ENCODE results near the gene GINS2. TPM values are rescaled to one million over a fixed set of nuclear protein-coding genes. Genes with fewer than 3 reads are reported as not detected.

GINS2 gene
- total RNA-seq, 4 donors from 2014 or later = 0.24 to 1.2 (median 0.55) TPM

DNA sequence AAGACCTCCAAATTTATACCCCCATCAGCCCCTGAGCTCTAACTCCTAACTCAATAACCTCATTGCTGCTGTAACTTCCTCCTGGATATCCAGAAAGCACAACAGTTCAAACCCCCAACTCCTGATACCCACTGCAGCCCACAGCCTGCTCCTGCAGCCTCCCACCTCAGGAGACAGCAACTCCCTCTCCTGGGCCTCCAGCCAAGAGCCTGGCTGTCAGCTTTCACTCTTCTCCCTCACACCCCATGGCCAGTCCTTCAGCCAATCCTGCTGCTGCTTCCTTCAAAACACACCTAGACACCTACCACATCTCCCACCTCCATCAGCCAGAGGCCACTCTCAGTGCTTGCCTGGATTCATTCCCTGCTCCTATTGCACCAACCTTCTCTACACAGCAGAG lies 5.4 kb downstream of the GINS2 start:
- Histone ChIP-seq H3K27ac (no peak overlapping the region), H3K36me3 (no peaks in the 10 kb centered on the region), H3K4me1 (peaks cover 22 to 28% of the 10 kb centered on the region in 2 donors), H3K9me3 (no peaks in the 10 kb centered on the region), H3K4me3 (replicated peaks in 1 of 3) (no peak overlapping the region), H3K27me3 (no peaks in the 10 kb centered on the region)
- DNase-seq = no peak
- intact Hi-C loops (cut with DNase I) = no loop called here
- TF ChIP-seq, protein P1, sequence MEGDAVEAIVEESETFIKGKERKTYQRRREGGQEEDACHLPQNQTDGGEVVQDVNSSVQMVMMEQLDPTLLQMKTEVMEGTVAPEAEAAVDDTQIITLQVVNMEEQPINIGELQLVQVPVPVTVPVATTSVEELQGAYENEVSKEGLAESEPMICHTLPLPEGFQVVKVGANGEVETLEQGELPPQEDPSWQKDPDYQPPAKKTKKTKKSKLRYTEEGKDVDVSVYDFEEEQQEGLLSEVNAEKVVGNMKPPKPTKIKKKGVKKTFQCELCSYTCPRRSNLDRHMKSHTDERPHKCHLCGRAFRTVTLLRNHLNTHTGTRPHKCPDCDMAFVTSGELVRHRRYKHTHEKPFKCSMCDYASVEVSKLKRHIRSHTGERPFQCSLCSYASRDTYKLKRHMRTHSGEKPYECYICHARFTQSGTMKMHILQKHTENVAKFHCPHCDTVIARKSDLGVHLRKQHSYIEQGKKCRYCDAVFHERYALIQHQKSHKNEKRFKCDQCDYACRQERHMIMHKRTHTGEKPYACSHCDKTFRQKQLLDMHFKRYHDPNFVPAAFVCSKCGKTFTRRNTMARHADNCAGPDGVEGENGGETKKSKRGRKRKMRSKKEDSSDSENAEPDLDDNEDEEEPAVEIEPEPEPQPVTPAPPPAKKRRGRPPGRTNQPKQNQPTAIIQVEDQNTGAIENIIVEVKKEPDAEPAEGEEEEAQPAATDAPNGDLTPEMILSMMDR (IDR thresholded peaks at IDR 0.05) = no peak
- no peak for TF ChIP-seq POLR2A (IDR thresholded peaks at IDR 0.05)

DNA sequence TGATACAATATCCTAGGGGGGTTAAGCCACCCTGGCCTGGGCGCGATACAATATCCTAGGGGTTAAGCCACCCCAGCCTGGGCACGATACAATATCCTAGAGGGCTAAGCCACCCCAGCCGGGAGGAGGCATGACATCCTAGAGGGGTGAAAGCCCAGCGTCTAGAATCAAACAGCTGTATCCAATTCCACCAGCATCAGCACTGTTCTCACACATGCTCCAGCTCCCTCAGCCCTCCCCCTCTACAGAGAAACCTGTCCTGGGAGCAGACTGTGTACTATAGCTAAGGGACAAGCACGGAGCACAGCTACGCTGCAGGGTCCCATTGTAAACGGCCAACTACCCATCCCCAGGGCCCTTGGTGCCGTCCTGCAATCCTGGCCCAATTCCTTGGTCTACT lies 6.2 kb downstream of the GINS2 start:
- no peak for DNase-seq
- 78 to 80% methylated on average over 7 to 9 of the region's 9 CpGs for WGBS, 2 donors
- Histone ChIP-seq H3K4me1 (peaks cover 22 to 23% of the 10 kb centered on the region in 2 donors), H3K27me3 (no peaks in the 10 kb centered on the region), H3K4me3 (replicated peaks in 1 of 3) (no peak overlapping the region), H3K9me3 (no peaks in the 10 kb centered on the region), H3K27ac (no peak overlapping the region), H3K36me3 (no peaks in the 10 kb centered on the region)
- intact Hi-C loops (cut with DNase I) = no loop called here
- TF ChIP-seq POLR2A (IDR thresholded peaks at IDR 0.05) = no peak
- TF ChIP-seq, protein P1 (IDR thresholded peaks at IDR 0.05) = no peak

DNA sequence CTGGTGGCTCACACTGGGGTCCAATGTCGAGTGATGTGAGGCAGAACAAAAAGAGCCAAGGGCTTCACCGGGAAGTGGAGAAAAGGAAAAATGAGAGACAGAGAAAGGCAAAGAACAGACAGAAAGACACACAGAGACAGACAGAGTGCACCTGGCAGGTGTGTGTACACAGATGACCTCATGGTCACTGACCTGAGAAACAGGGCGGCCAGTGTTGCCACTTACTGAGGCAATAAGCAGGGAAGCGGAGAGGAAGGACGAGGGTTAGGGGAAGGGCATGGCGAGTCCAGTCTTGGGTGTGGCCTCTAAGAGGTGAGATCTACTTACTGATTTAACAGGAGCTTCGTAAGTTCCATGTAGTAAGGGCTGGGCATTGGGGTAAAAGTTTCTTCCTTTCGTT lies 7.5 kb downstream of the GINS2 start:
- H3K27ac ChIP-seq = peak overlapping the region; percentile 16 to 66 (median 59)
- H3K27me3 ChIP-seq = no peaks in the 10 kb centered on the region
- H3K36me3 ChIP-seq = no peaks in the 10 kb centered on the region
- H3K4me3 ChIP-seq (replicated peaks in 1 of 3) = no peak overlapping the region
- WGBS, 2 donors = 47 to 51% methylated on average over 8 of the region's 8 CpGs
- no peaks in the 10 kb centered on the region for H3K9me3 ChIP-seq
- TF ChIP-seq, protein P1 (IDR thresholded peaks at IDR 0.05) = no peak
- TF ChIP-seq POLR2A (IDR thresholded peaks at IDR 0.05) = no peak
- peak; percentile 79 to 80 for DNase-seq
- intact Hi-C loops (cut with DNase I) = no loop called here
- H3K4me1 ChIP-seq = peaks cover 22 to 25% of the 10 kb centered on the region in 2 donors

DNA sequence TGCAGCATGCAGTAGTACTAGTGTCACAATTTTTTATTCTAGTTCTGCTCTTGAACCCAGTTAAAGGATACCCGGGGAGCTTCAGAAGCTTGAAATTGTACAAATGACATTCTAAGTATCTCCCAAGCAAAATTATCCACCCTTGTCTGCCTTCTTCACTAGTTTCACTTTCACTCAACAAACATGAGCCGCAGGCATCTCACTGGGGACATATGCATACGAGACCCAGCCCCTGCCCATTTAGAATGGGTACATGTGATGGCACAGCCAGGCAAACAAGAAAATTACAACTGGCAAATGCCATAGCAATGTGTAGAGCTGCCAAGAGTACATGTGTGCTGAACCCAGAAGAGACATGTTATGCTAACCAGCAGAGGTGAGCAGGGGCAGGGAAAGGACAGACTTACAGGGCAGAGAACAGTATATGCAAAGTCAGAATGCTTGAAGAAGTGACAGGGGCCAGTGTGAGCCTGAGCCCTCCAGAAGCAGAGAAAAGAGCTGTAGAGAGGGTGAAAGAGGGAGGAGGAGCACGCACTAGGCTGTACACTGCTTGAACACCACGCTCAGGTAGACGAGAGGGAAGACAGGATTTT lies 8.3 kb downstream of the GINS2 start:
- H3K27ac ChIP-seq = peak overlapping the region; percentile 16 to 66 (median 59)
- DNase-seq = no peak
- peaks cover 1 to 2% of the 10 kb centered on the region in 2 donors for H3K36me3 ChIP-seq
- no peaks in the 10 kb centered on the region for H3K9me3 ChIP-seq
- no peaks in the 10 kb centered on the region for H3K27me3 ChIP-seq
- intact Hi-C loops (cut with DNase I) = no loop called here
- WGBS, 2 donors = 66 to 77% methylated on average over 6 of the region's 6 CpGs
- TF ChIP-seq, protein P1 (IDR thresholded peaks at IDR 0.05) = no peak
- no peak for TF ChIP-seq POLR2A (IDR thresholded peaks at IDR 0.05)
- no peak overlapping the region for H3K4me3 ChIP-seq (replicated peaks in 1 of 3)
- peaks cover 22 to 25% of the 10 kb centered on the region in 2 donors for H3K4me1 ChIP-seq

DNA sequence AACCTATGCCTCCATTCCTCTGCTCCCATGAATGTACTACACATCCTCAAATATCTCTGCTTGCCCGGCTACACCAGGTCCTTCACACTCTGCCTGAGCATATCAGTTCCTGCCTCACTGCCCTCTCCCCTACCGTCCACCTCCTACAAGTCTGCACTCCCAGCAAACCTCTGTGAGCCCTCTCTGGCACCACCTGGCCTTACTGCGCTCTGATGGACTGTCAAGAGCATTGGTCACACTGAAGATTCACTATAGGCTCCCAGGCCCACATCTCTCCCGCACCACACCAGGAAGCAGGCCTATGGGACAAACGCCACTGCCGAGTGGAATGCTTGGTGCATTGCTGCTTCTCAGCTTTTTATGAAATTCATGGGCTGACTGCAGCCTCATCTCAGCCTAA lies 8.9 kb downstream of the GINS2 start:
- Histone ChIP-seq H3K9me3 (no peaks in the 10 kb centered on the region), H3K4me1 (peaks cover 22 to 25% of the 10 kb centered on the region in 2 donors), H3K27me3 (no peaks in the 10 kb centered on the region), H3K4me3 (replicated peaks in 1 of 3) (no peak overlapping the region), H3K36me3 (peaks cover 7 to 8% of the 10 kb centered on the region in 2 donors), H3K27ac (peak overlapping the region in 2 of 3 donors; percentile 16 to 66)
- 59 to 77% methylated on average over 6 of the region's 6 CpGs for WGBS, 2 donors
- intact Hi-C loops (cut with DNase I) = no loop called here
- DNase-seq = peak; percentile 54 to 68
- TF ChIP-seq POLR2A (IDR thresholded peaks at IDR 0.05) = no peak
- TF ChIP-seq, protein P1 (IDR thresholded peaks at IDR 0.05) = no peak

All from thyroid gland (tissue), 4 donors.